Esophagus squamous epithelium (tissue), 5 donors: Measurements from ENCODE around the gene GALNT13. TPM values are rescaled to one million over a fixed set of nuclear protein-coding genes. Genes with fewer than 3 reads are reported as not detected.

ENCODE experiments used
- DNase-seq: peaks from one replicate; lab custom pipeline; 2025; lab: John Stamatoyannopoulos, UW
- H3K27ac ChIP-seq, 4 donors: fragments of 200-600 bp; sonication (generic); one replicate each; pipeline ENCODE4 v1.5.1; 2016 to 2019; ENCODE audit warnings: mild to moderate bottlenecking in 1 of 4
- H3K27me3 ChIP-seq, 4 donors: fragments of 200-600 bp; sonication (generic); 1 replicate in 3 of 4; 2 replicates in 1 of 4; pipeline versions ENCODE4 v1.5.1 to v1.6.0; 2017 to 2021; ENCODE audit warnings: antibody characterized with exemption in 1 of 4
- H3K36me3 ChIP-seq, 3 donors: fragments of 200-600 bp; sonication (generic); one replicate each; pipeline ENCODE4 v1.5.1; 2016 to 2019
- H3K4me1 ChIP-seq, 3 donors: fragments of 200-600 bp; sonication (generic); one replicate each; pipeline ENCODE4 v1.5.1; 2017 to 2019
- H3K4me3 ChIP-seq, 4 donors: fragments of 200-600 bp; sonication (generic); 1 replicate in 3 of 4; 2 replicates in 1 of 4; pipeline ENCODE4 v1.5.1; 2016 to 2019; ENCODE audit warnings: mild to moderate bottlenecking in 2 of 4, moderate library complexity in 1 of 4
- H3K9me3 ChIP-seq, 3 donors: fragments of 200-600 bp; sonication (generic); one replicate each; pipeline ENCODE4 v1.5.1; 2016 to 2019
- CTCF ChIP-seq, 6 experiments: fragments of 450-650 bp in 4 of 6; fragments of 200-600 bp in 2 of 6; sonication (generic) in 2 of 6; IDR thresholded peaks; one replicate each; pipeline ENCODE4 v1.5.1; 2016 to 2019; ENCODE audit warnings: antibody characterized with exemption in 6 of 6, mild to moderate bottlenecking in 4 of 6, moderate library complexity in 4 of 6
- POLR2A ChIP-seq, 4 donors: fragments of 450-650 bp; IDR thresholded peaks; one replicate each; pipeline ENCODE4 v1.6.1; 2017; ENCODE audit warnings: antibody characterized with exemption in 4 of 4, mild to moderate bottlenecking in 4 of 4, moderate library complexity in 3 of 4
- WGBS, 2 donors: methylation state at CpG; one replicate each; pipeline ENCODE4 v1.1.5; 2018; 5-methylcytosine and 5-hydroxymethylcytosine counted together
- intact Hi-C: fragments of 100-400 bp; cut with DNase I; formaldehyde crosslinking; loops from one replicate; pipeline ENCODE4 v1.15.0; 2022
- total RNA-seq, 4 donors: library from RNA; depleted of rRNA; stranded (reverse); fragments of >200 nt; gene quantifications; one replicate each; pipeline ENCODE4 v1.1.0, GENCODE V29; 2016
- donor health status: DM: yes; HTN: yes; CAD: no.

Gene GALNT13
- total RNA-seq, 4 donors from 2014 or later, result 0.04 to 0.38 (median 0.17) TPM

DNA sequence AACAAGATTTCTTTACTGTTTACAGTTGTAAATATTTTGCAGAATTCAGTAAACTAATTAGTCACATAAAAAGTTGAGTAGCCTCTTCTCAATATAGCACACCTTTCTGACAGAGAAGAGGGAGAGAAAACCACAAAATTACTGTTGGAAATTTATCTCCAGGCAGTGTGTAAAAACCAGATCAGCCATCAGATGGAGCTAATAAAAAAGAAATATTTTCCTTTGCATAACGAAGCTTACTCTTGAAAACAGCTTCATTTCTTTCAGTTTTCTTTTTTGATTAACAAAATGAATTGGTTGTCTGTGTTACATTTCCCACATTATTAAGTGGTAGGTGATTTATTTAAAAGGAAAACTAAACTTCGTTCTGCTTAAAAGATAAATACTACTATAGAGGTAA lies 567.4 kb downstream of the GALNT13 start:
- no peaks in the 10 kb centered on the region for H3K27me3 ChIP-seq
- WGBS, 2 donors, result 23% methylated on average over 2 of the region's 2 CpGs
- H3K9me3 ChIP-seq, result no peaks in the 10 kb centered on the region
- H3K36me3 ChIP-seq, result no peaks in the 10 kb centered on the region
- no peak for DNase-seq
- no peak overlapping the region for H3K4me3 ChIP-seq
- no peaks in the 10 kb centered on the region for H3K4me1 ChIP-seq
- intact Hi-C loops, result no loop called here
- H3K27ac ChIP-seq, result no peak overlapping the region
- TF ChIP-seq CTCF (IDR thresholded peaks at IDR 0.05), result no peak
- no peak for TF ChIP-seq POLR2A (IDR thresholded peaks at IDR 0.05)

DNA sequence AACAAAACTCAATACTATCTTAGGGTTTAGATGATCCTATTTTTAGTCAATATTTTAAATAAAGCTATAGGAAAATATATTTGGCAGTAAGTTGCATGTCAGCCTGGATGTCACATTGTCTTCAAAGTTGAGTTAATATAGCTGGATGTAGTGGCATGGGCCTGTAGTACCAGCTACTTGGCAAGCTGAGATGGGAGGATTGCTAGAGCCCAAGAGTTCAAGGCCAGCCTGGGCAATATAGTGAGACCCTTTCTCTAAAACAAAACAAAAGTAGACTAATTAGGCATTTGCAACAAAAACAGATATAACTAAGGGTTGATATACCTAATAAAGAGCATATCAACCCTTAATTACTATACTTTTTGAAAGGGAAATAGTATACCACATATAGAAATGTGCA lies 572.2 kb downstream of the GALNT13 start:
- Histone ChIP-seq H3K27ac (no peak overlapping the region), H3K27me3 (no peaks in the 10 kb centered on the region), H3K36me3 (no peaks in the 10 kb centered on the region), H3K4me3 (no peak overlapping the region), H3K9me3 (no peaks in the 10 kb centered on the region), H3K4me1 (no peaks in the 10 kb centered on the region)
- intact Hi-C loops, result no loop called here
- TF ChIP-seq POLR2A (IDR thresholded peaks at IDR 0.05), result no peak
- no peak for TF ChIP-seq CTCF (IDR thresholded peaks at IDR 0.05)
- no peak for DNase-seq

- Histone ChIP-seq H3K36me3 (no peaks in the 10 kb centered on the region), H3K27me3 (no peaks in the 10 kb centered on the region), H3K9me3 (no peaks in the 10 kb centered on the region), H3K27ac (no peak overlapping the region), H3K4me1 (no peaks in the 10 kb centered on the region), H3K4me3 (no peak overlapping the region)
- intact Hi-C loops, result no loop called here
- 55 to 69% methylated on average over 2 of the region's 2 CpGs for WGBS, 2 donors
- TF ChIP-seq POLR2A (IDR thresholded peaks at IDR 0.05), result no peak
- no peak for TF ChIP-seq CTCF (IDR thresholded peaks at IDR 0.05)
- DNase-seq, result no peak
These were observed 574.6 kb downstream of the GALNT13 start for GRCh38 chr2:154446324-154446723.

DNA sequence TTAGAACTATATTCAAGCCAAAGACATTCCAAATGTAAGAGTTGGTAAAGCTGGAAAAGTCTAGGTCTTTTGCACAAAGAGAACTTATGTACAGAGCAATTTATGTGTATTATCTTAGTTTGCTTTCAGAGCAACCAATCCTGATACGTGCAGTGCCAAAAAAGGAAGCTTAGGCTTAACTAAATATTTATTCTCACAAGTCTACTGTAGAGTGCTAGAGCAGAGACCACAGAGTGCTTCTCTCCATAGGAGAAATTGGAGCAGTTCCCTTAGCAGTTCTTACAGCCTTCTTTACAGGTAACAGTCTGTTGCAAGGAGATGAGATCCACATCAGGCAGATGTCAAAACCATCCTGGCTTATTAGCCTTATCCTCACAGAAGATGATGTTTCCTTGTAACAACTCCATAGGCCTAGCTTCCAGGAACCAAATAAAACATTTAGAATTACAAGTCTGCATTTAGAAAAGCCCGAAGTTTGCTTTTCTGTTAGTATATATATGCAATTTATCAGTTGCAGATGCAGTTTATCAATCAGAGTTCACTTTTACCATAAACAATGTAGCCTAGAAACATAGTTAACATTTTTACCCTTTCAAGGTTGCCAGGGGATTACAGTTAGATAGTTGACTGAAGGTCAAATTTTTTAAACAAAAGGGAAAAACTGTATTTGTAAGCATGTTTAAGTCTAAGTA lies 576.2 kb downstream of the GALNT13 start:
- Histone ChIP-seq H3K4me3 (no peak overlapping the region), H3K9me3 (no peaks in the 10 kb centered on the region), H3K36me3 (no peaks in the 10 kb centered on the region), H3K27me3 (no peaks in the 10 kb centered on the region), H3K4me1 (no peaks in the 10 kb centered on the region), H3K27ac (no peak overlapping the region)
- no peak for DNase-seq
- no peak for TF ChIP-seq POLR2A (IDR thresholded peaks at IDR 0.05)
- TF ChIP-seq CTCF (IDR thresholded peaks at IDR 0.05), result no peak
- WGBS, 2 donors, result 32 to 41% methylated on average over 2 of the region's 2 CpGs
- intact Hi-C loops, result no loop called here

DNA sequence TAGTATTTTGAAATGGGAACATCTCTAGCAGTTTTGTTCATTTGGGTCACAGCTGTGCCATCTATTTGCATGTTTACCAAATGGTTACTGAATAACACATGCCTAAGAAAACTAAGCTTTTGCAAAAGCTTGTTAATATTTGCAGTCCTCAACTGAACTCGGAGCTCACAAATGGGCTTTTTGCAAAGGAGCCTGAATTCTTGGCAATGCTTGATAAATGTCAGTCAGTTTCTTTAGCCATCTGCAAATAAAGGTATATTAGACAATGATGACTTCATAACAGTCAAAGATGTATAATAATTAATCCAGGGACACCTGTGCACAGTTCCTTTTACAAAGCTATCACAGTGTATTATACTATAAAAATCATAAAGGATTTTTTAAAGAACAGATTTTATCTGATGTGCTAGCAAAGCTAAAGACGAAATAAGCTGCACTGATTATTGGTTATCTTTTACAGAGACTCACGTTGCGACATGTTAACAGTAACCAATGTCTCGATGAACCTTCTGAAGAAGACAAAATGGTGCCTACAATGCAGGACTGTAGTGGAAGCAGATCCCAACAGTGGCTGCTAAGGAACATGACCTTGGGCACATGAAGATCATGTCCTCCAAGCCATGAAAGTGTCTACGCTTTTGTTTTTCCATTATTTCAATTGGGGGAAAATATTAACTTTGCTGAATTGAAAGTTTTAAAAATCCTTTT lies 578.4 kb downstream of the GALNT13 start:
- no peak overlapping the region for H3K4me3 ChIP-seq
- 51 to 52% methylated on average over 6 of the region's 6 CpGs for WGBS, 2 donors
- no peaks in the 10 kb centered on the region for H3K4me1 ChIP-seq
- TF ChIP-seq POLR2A (IDR thresholded peaks at IDR 0.05) (no peak), CTCF (IDR thresholded peaks at IDR 0.05) (no peak)
- no peak overlapping the region for H3K27ac ChIP-seq
- no peak for DNase-seq
- no peaks in the 10 kb centered on the region for H3K36me3 ChIP-seq
- no peaks in the 10 kb centered on the region for H3K9me3 ChIP-seq
- intact Hi-C loops, result no loop called here
- no peaks in the 10 kb centered on the region for H3K27me3 ChIP-seq
